Fibroblast of skin of left quadriceps (primary cell): ENCODE results near the gene RAB3C.

Experiments used
- DNase-seq, 2 experiments: peaks; one replicate each; pipeline ENCODE4 v3.0.0-alpha.2; 2013; ENCODE audit warnings: low read depth in 2 of 2

Gene RAB3C

DNA sequence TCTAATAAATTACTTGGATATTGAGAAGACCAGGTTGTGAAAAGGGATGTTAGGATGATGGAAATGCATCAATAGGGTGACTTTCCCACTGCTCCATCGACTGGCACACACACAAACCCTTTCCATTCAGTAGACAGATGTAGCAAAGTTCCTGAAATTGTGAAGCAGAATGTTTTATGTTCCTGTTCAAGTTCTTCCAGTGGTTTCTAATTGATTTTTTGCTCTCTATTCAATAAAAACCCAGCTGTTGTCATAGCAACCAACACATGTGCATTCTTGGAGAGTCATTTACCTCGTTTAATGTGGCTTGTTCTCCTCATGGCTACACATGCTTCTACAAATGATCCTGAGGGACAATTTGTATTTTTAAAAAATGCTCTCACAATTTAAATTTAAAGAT, 244.6 kb downstream of the RAB3C start:
- no peak for DNase-seq

DNA sequence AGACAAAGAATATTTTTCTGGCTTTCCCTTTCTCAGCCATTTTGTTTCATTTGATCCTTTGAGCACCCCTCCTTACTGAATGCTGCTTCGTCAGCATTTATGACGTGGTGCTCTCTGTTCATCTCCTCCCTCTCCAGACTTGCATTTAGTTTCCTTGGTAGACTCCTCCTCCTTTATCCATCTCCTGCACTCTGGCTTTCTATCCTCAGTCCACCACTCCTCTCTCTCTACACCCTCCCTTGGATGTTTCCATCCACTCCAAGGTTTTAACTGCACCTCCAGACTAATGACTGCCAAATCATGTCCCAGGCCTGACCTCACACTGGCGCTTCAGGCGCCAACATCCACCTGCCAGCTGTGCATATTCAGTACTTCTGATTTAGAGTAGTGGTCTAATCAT, 245.4 kb downstream of the RAB3C start:
- no peak for DNase-seq

DNA sequence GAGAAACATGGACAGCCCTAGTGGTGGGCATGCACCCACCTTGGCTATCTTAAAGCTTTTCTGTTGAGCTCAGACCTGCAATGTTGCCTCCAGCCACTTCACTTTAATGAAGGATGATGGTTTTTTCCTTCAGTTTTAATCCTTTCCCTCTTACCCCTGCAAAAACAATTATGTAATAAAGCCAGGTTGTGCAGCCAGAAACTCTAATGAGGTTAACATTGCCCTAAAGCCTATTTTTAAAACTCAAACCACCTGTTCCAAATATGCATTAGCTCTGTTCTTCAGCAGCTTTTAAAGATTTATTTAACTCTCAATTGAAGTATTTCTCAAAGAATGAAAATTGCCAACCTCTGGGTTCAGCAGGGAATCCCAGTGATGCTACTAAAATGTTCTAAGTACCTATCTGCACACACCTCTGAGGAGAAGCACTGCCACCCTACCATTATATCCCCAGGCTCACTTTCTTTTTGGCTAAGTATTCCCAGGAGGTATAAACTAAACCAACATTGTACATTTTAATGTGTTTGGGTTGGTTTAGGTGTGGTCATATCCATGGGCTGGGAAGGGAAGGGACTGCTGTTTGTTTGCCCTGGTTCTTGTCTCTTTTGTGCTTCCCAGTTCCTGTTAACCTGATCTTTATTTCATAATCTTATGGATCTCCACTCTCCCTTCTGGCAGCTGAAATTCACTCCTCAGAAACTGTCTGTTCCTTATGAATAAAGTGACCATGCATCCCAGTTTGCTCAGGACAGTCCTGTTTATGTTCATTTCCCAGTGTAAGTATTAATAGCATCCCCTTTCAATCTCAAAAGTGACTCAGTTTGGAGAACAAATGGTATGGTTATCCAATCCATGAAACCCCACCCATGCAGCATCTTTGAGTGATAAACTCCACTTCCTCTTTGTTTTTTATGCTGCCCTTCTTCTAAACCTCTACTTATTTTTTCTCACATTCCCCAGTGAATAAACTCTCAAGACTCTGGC, 251.7 kb downstream of the RAB3C start:
- no peak for DNase-seq

DNA sequence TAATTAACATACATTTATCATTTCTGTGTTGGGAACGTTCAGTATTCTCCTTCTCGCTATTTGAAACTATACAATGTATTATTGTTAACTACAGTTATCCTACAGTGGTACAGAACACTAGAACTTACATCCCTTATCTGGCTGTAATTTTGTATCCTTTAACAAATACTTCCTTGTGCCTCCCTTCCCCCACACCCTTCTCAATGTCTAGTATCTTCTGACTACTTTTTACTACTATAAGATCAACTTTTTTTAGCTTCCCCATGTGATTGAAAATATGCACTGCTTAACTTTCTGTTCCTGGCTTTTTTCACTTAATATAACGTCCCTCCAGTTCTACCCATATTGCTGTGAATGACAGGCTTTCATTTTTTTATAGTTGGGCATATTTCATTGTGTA, 253.5 kb downstream of the RAB3C start:
- DNase-seq = no peak

DNA sequence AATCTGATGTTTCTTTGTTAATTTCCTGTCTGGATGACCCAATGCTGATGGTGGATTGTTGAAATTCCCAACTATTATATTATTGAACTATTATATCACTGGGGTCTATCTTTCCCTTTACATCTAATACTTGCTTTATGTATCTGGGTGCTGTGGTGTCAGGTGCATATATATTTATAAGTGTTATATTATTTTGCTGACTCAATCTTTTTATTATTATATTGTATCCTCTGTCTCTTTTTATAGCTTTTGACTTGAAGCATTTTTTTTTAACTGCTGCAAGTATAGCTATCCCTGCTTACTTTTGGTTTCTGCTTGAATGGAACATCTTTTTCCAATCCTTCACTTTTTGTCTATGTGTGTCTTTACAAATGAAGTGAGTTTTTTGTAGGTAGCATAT, 255.9 kb downstream of the RAB3C start:
- no peak for DNase-seq

DNA sequence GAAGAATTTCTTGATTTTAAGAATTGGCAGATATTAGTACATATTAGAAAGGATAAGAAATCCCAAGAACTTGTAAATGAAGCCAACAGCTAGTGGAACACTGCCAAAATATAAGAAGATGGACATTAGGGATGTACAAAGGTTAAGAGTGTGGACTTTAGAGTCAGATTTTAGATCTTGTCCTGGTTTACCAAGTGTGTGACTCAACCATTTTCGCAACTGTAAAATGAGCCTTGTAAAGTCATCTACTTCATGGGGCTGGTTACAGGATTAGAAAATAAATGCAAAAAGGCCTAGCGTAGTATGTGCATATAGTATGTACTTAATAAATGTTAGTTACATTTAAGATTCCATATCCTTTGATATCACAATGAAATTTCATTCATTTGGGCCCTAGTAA, 260.0 kb downstream of the RAB3C start:
- no peak for DNase-seq

DNA sequence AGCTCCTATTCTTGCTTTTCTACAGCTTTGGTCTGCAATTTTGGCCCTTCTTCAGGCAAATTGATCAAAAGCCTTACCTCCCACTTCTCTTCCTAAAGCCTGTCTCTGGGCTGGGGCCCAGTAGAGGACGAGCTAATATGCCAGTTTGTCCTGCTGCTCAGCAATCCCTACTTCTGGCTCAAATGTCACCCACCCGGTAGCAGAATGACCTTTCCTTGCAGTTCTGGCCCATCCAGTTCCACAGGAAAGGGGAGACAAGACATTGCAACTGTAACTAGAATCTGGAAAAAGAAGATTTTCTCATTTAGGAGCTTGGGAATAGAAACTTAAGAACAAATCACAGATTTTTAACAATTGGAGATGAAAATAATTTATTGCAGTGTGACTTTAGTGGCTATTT, 261.5 kb downstream of the RAB3C start:
- no peak for DNase-seq

DNA sequence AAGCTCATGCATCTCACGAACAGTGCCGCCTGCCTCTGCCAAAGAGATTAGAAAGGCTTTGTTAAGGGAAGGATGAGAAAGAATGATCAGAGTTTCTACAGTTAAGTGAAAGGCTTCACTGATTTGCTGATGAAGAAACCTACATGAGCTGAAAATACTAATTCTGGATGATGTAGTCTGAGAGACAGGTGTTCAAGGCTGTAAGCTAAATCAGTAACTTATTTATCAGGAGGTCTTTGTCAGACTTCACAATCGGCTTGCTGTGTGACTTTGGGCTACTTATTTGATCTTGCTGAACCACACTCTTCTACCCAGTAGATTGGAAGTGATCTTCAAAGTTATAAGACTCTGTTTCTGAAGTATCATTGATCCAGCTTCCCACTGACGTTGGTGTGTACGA, 264.2 kb downstream of the RAB3C start:
- DNase-seq = no peak

DNA sequence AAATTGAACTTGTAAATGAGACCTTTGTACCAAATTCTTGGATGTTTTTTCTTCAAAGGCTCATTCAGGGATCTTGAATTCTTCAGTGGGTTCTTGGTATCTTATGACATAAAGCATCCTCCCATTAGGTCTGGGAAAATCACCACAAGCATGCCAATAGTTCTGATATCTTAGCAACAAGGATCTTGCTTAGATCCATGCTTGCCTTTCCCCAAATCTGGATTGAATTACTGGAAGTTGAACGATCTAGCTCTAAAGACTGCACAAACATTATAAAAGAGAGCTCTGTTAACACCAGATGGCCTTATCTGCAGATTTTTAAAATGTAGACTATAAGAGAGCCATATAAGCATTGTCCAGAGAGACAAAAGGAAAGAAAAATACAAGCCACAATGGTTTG, 266.3 kb downstream of the RAB3C start:
- peak; percentile 10 to 20 for DNase-seq

DNA sequence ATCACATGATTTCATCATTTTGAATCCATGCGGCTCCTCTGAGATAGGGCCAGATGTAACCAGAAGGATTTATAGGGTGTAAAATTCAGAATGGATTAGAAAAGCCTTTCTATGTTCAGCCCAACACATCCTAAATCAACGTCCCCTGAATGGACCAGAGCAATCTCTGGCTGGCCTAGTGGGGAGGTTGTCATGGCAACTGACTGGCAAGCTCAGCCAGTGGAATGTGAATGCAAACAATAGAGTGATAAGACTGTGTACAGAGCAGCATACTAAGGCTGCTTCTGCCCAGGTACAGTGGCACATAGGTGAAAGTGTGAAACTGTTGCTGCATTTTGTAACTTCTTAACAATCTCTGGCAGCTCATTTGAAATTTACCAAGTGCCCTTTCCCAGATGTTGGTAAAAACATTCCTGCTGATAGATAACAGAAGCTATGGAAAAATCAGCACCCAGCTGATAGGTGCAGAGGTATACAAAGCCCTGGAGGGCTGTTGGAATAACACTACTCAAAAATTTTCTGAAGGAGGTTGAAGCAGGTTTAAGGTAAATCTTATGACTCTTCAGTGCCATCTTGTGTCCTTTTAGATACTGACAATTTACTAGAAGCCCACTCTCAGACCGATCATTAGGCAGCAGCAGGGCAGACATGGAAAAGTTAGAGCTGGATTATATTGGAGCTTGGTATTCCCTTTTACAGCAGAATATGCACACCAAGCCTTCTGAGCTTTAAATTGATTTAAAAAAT, 267.2 kb downstream of the RAB3C start:
- DNase-seq = no peak

DNA sequence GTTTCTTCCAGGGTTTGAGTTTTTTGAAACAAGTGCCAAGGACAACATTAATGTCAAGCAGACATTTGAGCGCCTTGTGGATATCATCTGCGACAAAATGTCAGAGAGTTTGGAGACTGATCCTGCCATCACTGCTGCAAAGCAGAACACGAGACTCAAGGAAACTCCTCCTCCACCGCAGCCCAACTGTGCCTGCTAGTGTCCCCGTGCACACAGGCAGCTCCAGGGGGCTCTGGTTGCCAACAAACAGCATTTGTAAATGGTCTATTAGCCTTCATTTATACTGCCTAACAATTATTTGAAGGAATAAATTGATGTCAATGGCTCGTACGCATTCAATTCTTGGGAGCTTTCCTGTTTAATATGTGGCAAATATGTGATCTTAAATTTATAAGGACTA, 268.3 kb downstream of the RAB3C start:
- no peak for DNase-seq

DNA sequence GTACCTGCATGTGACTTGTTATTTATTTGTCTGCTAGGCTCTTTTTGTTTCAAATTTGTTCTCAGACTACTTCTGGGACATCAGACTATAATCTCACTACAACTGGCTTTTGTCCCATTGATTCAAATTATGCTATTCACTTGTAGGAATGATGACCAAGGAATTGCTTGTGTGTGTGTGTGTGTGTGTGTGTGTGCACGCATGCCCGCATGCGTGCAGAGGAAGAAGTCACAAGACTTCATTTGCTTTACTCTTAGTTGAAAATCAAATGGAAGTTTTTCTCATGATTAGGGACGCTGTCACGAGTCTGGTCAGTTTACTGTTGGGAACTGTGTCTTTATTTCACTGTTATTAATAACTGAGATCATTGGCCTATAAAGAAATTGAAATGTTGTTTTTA, 268.7 kb downstream of the RAB3C start:
- DNase-seq = no peak

DNA sequence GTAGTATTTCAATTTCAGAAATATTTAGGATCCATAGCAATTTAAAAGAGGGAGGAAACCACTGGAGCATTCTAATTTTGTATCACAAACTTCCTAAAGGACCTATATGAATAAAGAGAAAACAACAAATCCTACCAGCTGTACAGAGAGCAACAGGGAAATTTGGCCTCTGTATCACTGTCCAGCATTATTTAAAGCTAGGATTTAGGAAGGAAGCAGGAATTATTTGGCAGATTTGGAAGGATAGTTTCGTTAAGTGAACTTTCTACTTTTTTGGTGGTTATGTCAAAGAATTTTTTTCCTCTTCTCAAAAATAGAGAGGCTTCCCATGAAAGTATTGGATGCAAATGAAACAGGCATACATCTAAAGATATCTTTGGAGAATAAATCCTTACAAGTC, 269.7 kb downstream of the RAB3C start:
- no peak for DNase-seq

DNA sequence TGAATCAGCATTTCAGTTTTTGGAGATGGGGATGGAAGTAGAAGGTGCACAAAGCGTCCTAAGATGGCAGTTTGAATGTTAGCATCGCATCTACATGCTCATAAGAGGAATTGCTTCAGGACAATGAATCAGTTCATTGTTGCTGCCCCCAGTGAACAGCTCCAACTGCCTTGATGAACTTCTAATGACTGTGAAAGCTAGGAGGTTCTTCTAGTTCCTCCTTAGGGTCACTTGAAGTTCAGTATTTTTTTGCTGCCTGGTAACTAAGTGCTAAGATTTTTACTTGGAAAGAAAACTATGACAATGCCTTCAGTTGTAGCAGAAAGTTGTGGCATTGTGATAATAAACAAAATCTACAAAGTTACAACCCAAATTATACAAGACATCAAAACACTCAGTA, 271.6 kb downstream of the RAB3C start:
- DNase-seq = no peak

DNA sequence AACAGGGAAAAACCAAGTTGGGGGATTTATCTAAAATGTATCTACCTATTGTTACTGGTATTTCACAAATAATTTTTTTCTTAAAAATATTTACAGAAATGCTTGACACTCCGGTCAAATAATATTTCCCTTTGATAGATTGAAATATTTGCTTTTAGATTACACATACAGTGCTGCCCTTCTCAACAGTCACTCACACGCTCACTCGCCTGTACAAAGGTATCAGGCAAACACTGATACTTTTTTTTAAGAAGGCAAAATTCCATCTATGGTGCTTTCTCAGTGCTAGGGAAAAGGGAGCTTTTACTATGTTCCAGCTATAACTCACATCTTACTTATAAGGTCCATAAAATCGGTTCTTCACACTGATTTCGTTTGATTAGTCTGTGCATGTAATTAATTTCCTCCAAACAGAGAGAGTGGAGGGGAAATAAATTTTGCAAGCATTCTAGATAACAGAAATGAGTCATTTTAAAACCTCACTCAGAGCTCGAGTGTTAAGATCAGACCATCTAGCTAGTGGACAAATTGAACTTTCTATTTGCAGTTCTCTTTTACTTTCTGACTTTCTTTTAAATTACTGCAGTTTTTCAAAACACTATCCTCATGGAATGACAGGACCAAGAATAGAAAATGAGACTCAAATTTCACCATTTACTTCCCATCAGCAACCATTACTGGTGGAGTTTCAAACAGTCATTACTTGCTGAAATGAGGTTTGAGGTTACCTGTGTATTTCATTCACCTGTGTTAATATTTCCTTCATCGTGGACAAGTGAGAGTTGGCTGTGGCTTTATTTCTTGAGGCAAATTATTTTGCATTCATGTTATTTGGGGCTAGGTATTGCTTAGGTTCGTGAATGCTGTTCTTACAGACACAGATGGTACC, 273.2 kb downstream of the RAB3C start:
- DNase-seq = no peak

DNA sequence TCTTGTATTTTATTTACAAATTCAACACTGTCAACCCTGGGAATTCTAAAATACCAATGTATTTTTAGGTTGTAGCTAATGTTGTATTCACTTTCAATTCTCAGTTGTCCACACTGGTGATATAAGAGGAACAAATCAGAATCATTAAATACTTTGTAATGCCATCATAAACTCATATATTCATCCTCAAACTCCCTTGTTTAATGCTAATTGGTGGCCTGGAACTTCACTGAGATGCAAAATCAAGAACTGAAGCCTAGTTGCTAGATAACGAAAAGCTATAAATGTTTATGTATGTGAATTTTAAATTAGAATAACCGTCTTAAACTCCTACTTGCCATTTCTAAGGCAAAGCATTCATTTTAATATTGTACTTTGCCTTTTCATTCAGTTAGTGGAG, 274.7 kb downstream of the RAB3C start:
- no peak for DNase-seq

DNA sequence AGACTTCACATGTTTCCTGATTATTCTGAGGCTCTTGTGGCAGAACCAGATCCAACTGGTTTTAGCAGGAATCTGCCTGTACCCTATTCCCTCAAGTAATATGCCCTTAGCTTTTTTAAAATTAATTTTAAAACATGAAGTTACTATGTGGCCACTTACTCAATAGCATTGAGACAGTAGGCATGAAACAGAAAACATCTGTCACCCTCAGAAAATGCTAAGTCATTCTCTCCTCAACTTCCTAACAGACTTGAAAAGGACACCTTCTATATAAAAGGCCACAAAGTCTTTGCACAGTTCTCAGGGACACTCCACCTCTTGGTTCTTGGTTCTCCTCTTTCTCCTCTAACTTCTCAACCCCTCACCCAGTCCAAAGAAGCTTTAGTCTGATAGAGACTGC, 277.8 kb downstream of the RAB3C start:
- no peak for DNase-seq

DNA sequence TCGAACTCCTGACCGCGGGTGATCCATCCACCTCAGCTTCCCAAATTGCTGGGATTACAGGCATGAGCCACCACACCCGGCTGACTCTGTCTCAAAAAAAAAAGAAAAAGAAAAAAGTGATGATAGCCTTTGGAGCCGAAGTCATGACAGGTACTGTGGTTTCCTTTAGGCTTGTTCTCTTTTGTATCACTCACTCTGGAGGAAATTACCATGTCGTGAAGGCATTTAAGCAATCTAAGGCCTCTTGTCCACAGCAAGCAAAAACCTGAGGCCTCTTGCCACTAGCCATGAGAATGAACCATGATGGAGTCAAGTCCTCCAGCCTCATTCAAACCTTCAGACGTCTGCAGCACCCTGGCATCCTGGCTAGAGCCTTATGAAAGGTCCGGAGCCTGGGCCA, 286.1 kb downstream of the RAB3C start:
- DNase-seq = no peak

DNA sequence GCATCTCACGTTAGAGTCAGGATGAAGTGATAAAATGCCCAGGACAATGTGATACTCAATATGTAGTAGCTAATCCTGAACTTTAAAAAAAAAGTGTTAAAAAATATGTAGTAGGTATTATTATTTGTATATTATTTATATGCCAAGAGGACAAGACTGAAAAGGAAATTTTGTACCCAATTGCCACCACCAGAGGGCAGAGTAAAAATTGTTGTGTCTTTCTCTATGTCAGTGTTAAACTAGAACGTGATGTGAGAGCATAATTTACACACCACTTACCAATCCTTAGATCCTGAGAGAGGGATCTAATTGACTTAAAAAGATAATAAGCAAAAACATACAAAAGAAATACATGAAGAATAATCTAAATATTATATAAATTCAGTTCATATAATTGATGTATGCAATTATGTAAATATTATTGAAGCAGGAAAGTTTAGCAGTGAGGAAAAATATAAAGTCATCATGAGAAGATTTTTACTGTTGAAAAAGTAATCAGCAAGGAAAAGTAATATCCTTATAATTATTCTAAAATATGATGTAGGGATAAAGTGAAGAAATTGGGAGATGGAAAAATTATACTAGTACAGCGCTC, 288.9 kb downstream of the RAB3C start:
- DNase-seq = no peak

DNA sequence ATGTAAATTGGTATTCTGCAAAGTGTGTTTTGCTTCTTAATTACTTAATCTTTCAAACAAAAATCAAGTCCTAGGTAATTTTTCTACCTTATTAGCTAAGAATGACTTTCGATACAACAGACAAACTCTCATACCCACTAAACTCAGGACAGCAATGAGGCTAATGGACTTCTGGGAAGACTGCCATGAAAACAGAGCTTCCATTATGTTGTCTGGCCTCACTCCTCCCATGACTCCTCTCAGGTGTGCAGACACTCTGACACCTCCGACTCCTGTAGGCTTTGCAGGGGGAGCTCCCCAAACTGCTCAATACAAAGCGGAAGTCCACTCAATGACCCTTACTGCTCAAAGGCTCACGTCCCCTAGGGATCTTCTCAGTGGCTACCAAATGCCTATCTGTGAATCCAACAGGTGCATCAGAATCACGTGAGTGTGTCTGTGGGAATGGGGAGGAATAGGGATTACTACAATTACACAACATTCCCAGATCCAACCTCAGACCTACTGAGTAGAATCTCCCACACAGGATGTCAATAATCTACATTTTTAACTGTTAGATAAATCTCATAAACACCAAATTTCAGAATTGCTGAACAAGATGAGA, 289.9 kb downstream of the RAB3C start:
- no peak for DNase-seq

DNA sequence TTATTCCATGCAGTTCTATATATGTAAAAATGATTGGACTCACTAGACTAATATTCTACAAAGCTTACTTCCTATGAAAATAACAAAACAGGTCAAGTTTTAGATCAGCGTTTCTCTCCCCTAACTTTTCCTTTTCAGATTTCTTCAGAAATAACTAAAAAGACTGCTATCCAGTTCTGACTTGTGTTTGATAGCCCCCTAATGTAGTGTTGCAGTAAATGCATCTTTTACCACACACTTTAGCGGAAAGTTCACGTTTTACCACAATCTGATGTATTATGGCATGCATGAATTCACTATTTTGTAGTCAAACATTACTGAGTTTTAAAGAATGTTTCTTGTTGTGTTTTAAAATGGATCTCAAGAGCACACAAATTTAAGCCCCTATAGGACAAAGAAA, 292.7 kb downstream of the RAB3C start:
- DNase-seq = no peak
